H9 (cell line): ENCODE measurements around the gene WDSUB1. TPM values are rescaled to one million over a fixed set of nuclear protein-coding genes. Genes with fewer than 3 reads are reported as not detected.

Experiments used
- DNase-seq: peaks from one replicate; pipeline ENCODE4 v3.0.0-alpha.2; 2017
- H2AFZ ChIP-seq: one replicate; pipeline ENCODE4 v1.6.1; 2013; ENCODE audit warnings: mild to moderate bottlenecking, low read length, control low read depth, moderate library complexity
- H2AK5ac ChIP-seq: 2 replicates; pipeline ENCODE4 v1.6.1; 2013; ENCODE audit warnings: low read length, control low read depth, mixed read lengths; ENCODE audit not compliant: insufficient read length
- H2BK120ac ChIP-seq: one replicate; pipeline ENCODE4 v1.6.1; 2013; ENCODE audit warnings: low read depth, mild to moderate bottlenecking, low read length, control low read depth, inconsistent platforms; ENCODE audit not compliant: poor library complexity, severe bottlenecking
- H2BK12ac ChIP-seq: 2 replicates; pipeline ENCODE4 v1.6.1; 2013; ENCODE audit warnings: low read length, control low read depth, mixed read lengths, low read depth; ENCODE audit not compliant: insufficient read length
- H2BK15ac ChIP-seq: 2 replicates; pipeline ENCODE4 v1.6.1; 2013; ENCODE audit warnings: low read depth, low read length, control low read depth
- H2BK20ac ChIP-seq: one replicate; pipeline ENCODE4 v1.6.1; 2013; ENCODE audit warnings: low read depth, mild to moderate bottlenecking, low read length, control low read depth, inconsistent platforms; ENCODE audit not compliant: poor library complexity, severe bottlenecking
- H2BK5ac ChIP-seq: 2 replicates; pipeline ENCODE4 v1.6.1; 2013; ENCODE audit warnings: low read length, control low read depth, mixed read lengths; ENCODE audit not compliant: insufficient read length
- H3K14ac ChIP-seq: 2 replicates; pipeline ENCODE4 v1.6.1; 2013; ENCODE audit warnings: low read length, control low read depth; ENCODE audit not compliant: insufficient read depth
- H3K18ac ChIP-seq: 2 replicates; pipeline ENCODE4 v1.6.1; 2013; ENCODE audit warnings: low read depth, mild to moderate bottlenecking, mixed read lengths, low read length, control low read depth; ENCODE audit not compliant: insufficient read length
- H3K23ac ChIP-seq: 2 replicates; pipeline ENCODE4 v1.6.1; 2013; ENCODE audit warnings: low read length, control low read depth, mixed read lengths, low read depth; ENCODE audit not compliant: insufficient read length
- H3K23me2 ChIP-seq: 2 replicates; pipeline ENCODE4 v1.6.1; 2013; ENCODE audit warnings: low read depth, mild to moderate bottlenecking, mixed read lengths, low read length, control low read depth; ENCODE audit not compliant: insufficient read length, poor library complexity, severe bottlenecking
- H3K27ac ChIP-seq: 2 replicates; pipeline ENCODE4 v1.5.1; 2013; ENCODE audit warnings: low read length, control low read depth, mixed read lengths, low read depth; ENCODE audit not compliant: insufficient read length
- H3K27me3 ChIP-seq: 2 replicates; pipeline ENCODE4 v1.6.1; 2013; ENCODE audit warnings: low read length, control low read depth, inconsistent platforms; ENCODE audit not compliant: insufficient read depth
- H3K4ac ChIP-seq: 2 replicates; pipeline ENCODE4 v1.6.1; 2013; ENCODE audit warnings: low read depth, mild to moderate bottlenecking, control low read depth, inconsistent platforms, low read length, moderate library complexity
- H3K4me1 ChIP-seq: 2 replicates; pipeline ENCODE4 v1.6.1; 2013; ENCODE audit warnings: low read length, control low read depth, inconsistent platforms; ENCODE audit not compliant: insufficient read depth
- H3K4me2 ChIP-seq: 2 replicates; pipeline ENCODE4 v1.6.1; 2013; ENCODE audit warnings: low read length, control low read depth, mixed read lengths; ENCODE audit not compliant: insufficient read length, insufficient read depth
- H3K56ac ChIP-seq: 2 replicates; pipeline ENCODE4 v1.6.1; 2013; ENCODE audit warnings: low read depth, mild to moderate bottlenecking, mixed read lengths, low read length, control low read depth; ENCODE audit not compliant: insufficient read length
- H3K79me1 ChIP-seq: 2 replicates; pipeline ENCODE4 v1.6.1; 2013; ENCODE audit warnings: low read depth, mild to moderate bottlenecking, moderate library complexity, low read length, control low read depth, inconsistent platforms; ENCODE audit not compliant: insufficient read depth, poor library complexity, severe bottlenecking
- H3K79me2 ChIP-seq: 2 replicates; pipeline ENCODE4 v1.6.1; 2013; ENCODE audit warnings: low read length, control low read depth, inconsistent platforms; ENCODE audit not compliant: insufficient read depth
- H3K9ac ChIP-seq: 2 replicates; pipeline ENCODE4 v1.6.1; 2013; ENCODE audit warnings: low read length, control low read depth, mixed read lengths; ENCODE audit not compliant: insufficient read length; ENCODE audit errors: extremely low read depth
- H3K9me3 ChIP-seq: one replicate; pipeline ENCODE4 v1.6.1; 2013; ENCODE audit warnings: low read depth, low read length, inconsistent platforms; ENCODE audit not compliant: control insufficient read depth
- H3T11ph ChIP-seq: one replicate; pipeline ENCODE4 v1.6.1; 2013; ENCODE audit warnings: mild to moderate bottlenecking, low read length, control low read depth, inconsistent platforms
- H4K20me1 ChIP-seq: one replicate; pipeline ENCODE4 v1.6.1; 2013; ENCODE audit not compliant: control insufficient read depth, insufficient read length, insufficient read depth
- H4K5ac ChIP-seq: 2 replicates; pipeline ENCODE4 v1.6.1; 2013; ENCODE audit warnings: low read depth, mild to moderate bottlenecking, mixed read lengths, low read length, control low read depth; ENCODE audit not compliant: insufficient read length
- H4K8ac ChIP-seq: replicated peaks from 2 replicates; pipeline ENCODE4 v1.6.1; 2013; ENCODE audit warnings: low read length, control low read depth, mixed read lengths, low read depth; ENCODE audit not compliant: insufficient read length
- H4K91ac ChIP-seq: 2 replicates; pipeline ENCODE4 v1.6.1; 2013; ENCODE audit warnings: low read depth, mild to moderate bottlenecking, moderate library complexity, mixed read lengths, low read length, control low read depth; ENCODE audit not compliant: insufficient read length
- H3K27ac Mint-ChIP-seq, 3 experiments: 2 replicates in 2 of 3; 3 replicates in 1 of 3; pipeline ENCODE4 v1.8.0; 2020 to 2021; ENCODE audit warnings: mixed read lengths in 3 of 3, mild to moderate bottlenecking in 1 of 3, moderate library complexity in 1 of 3
- H3K27me3 Mint-ChIP-seq: 2 replicates; pipeline ENCODE4 v1.8.0; 2021; ENCODE audit warnings: low read depth, mild to moderate bottlenecking, moderate library complexity, mixed read lengths
- H3K36me3 Mint-ChIP-seq, 3 experiments: 2 replicates in 2 of 3; 3 replicates in 1 of 3; pipeline ENCODE4 v1.8.0; 2020 to 2021; ENCODE audit warnings: low read depth in 3 of 3, mixed read lengths in 3 of 3; ENCODE audit not compliant: insufficient read depth in 1 of 3
- H3K4me1 Mint-ChIP-seq, 2 experiments: 2 replicates each; pipeline ENCODE4 v1.8.0; 2020; ENCODE audit warnings: mixed read lengths in 2 of 2
- H3K4me3 Mint-ChIP-seq, 2 experiments: 2 replicates in 1 of 2; 3 replicates in 1 of 2; pipeline ENCODE4 v1.8.0; 2020 to 2021; ENCODE audit warnings: mild to moderate bottlenecking in 2 of 2, mixed read lengths in 2 of 2, moderate library complexity in 1 of 2
- H3K9me3 Mint-ChIP-seq, 2 experiments: 2 replicates in 1 of 2; 3 replicates in 1 of 2; pipeline ENCODE4 v1.8.0; 2020; ENCODE audit warnings: mild to moderate bottlenecking in 2 of 2, mixed read lengths in 2 of 2, moderate library complexity in 1 of 2
- CTCF ChIP-seq: fragments of 200-600 bp; sonication (generic); conservative IDR thresholded peaks from 3 replicates; pipeline ENCODE4 v1.8.0; 2021; ENCODE audit warnings: antibody characterized with exemption, mild to moderate bottlenecking
- WGBS: extraction: QIAGEN DNeasy Blood & Tissue Kit; methylation state at CpG from one replicate; pipeline ENCODE4 v1.1.7; 2013; ENCODE audit warnings: missing lambda C conversion rate, low lambda C conversion rate, mixed read lengths; ENCODE audit not compliant: insufficient read length; ENCODE audit errors: extremely low coverage; 5-methylcytosine and 5-hydroxymethylcytosine counted together
- total RNA-seq: library from RNA; stranded (reverse); gene quantifications from 2 replicates; pipeline ENCODE4 v1.2.1, GENCODE V29; 2021

Gene WDSUB1
- total RNA-seq, 1 experiment from 2014 or later = 5.5 TPM

- Mint-ChIP-seq H3K36me3 (no peaks in the 10 kb centered on the region), H3K27me3 (peaks cover 12% of the 10 kb centered on the region), H3K4me1 (peaks cover 0 to 4% of the 10 kb centered on the region in 2 experiments; a peak in 2 of 4 replicates), H3K9me3 (no peaks in the 10 kb centered on the region), H3K27ac (no peak overlapping the region), H3K4me3 (no peak overlapping the region)
- no peak overlapping the region for H3K4ac ChIP-seq
- no peak overlapping the region for H4K91ac ChIP-seq
- TF ChIP-seq CTCF = no peak
- H3K23me2 ChIP-seq = no peaks in the 10 kb centered on the region
- H2AK5ac ChIP-seq = no peak overlapping the region
- no peak for DNase-seq
- H2BK15ac ChIP-seq = no peak overlapping the region
- H2BK20ac ChIP-seq = no peak overlapping the region
- H3K79me1 ChIP-seq = no peaks in the 10 kb centered on the region
- no peak overlapping the region for H3K23ac ChIP-seq
- no peaks in the 10 kb centered on the region for H3K27me3 ChIP-seq
- H2BK5ac ChIP-seq = no peak overlapping the region
- no peaks in the 10 kb centered on the region for H4K20me1 ChIP-seq
- no peaks in the 10 kb centered on the region for H3K9me3 ChIP-seq
- H3T11ph ChIP-seq = no peak overlapping the region
- H3K9ac ChIP-seq = no peak overlapping the region
- no peaks in the 10 kb centered on the region for H3K79me2 ChIP-seq
- no CpG with 5 or more reads among the region's 4 CpGs for WGBS
- no peak overlapping the region for H3K18ac ChIP-seq
- no peak overlapping the region for H2AFZ ChIP-seq
- H3K27ac ChIP-seq = no peak overlapping the region
- H3K4me2 ChIP-seq = no peak overlapping the region
- H4K5ac ChIP-seq = no peak overlapping the region
- H4K8ac ChIP-seq = no peak overlapping the region
- H3K56ac ChIP-seq = no peak overlapping the region
- H2BK120ac ChIP-seq = no peak overlapping the region
- no peaks in the 10 kb centered on the region for H3K4me1 ChIP-seq
- no peak overlapping the region for H2BK12ac ChIP-seq
- no peak overlapping the region for H3K14ac ChIP-seq
These were observed 83.9 kb downstream of the WDSUB1 start for GRCh38 chr2:159202568-159203071.
